IMR-90 (cell line): ENCODE data around the gene ARPP21. TPM values are rescaled to one million over a fixed set of nuclear protein-coding genes. Genes with fewer than 3 reads are reported as not detected.

Experiments used
- ATAC-seq: fragments of 200-7000 bp; cut with Tn5 transposase; 2 replicates; pipeline ENCODE4 v1.9.1; 2020; ENCODE audit warnings: low read depth, mild to moderate bottlenecking, moderate library complexity
- BruUV-seq: library from RNA; stranded (reverse); fragments of 400-500 nt; replicated peaks from 2 replicates; lab custom pipeline; 2021; lab: Mats Ljungman, UMichigan
- CTCF ChIA-PET: fragments of 300-600 bp; formaldehyde crosslinking; extraction: SDS; loops from one replicate; lab custom pipeline; 2021; ENCODE audit warnings: antibody characterized with exemption; lab: Yijun Ruan, JAX
- POLR2A ChIA-PET: fragments of 300-600 bp; sonication (Branson Sonifier 250); formaldehyde crosslinking; loops from one replicate; lab custom pipeline; 2022; ENCODE audit warnings: antibody characterized with exemption; ENCODE audit not compliant: unreplicated experiment; lab: Charles Lee
- DNase-seq: peaks from one replicate; pipeline ENCODE4 v3.0.0; 2013
- H2AFZ ChIP-seq: replicated peaks from 2 replicates; pipeline ENCODE3; 2013; ENCODE audit warnings: low read length, mild to moderate bottlenecking; ENCODE audit not compliant: poor library complexity
- H2AK5ac ChIP-seq: 2 replicates; pipeline ENCODE4 v1.6.1; 2013; ENCODE audit warnings: low read depth, low read length, inconsistent platforms
- H2AK9ac ChIP-seq: replicated peaks from 2 replicates; pipeline ENCODE3; 2013; ENCODE audit warnings: mild to moderate bottlenecking, low read depth, low read length, moderate library complexity; ENCODE audit not compliant: poor library complexity
- H2BK120ac ChIP-seq: 2 replicates; pipeline ENCODE4 v1.6.1; 2013; ENCODE audit warnings: low read depth, low read length, inconsistent platforms
- H2BK15ac ChIP-seq: 3 replicates; pipeline ENCODE4 v1.6.1; 2013; ENCODE audit warnings: low read depth, low read length, inconsistent platforms
- H2BK20ac ChIP-seq: 2 replicates; pipeline ENCODE4 v1.6.1; 2013; ENCODE audit warnings: low read depth, mild to moderate bottlenecking, inconsistent platforms, low read length, moderate library complexity
- H2BK5ac ChIP-seq: 2 replicates; pipeline ENCODE4 v1.6.1; 2013; ENCODE audit warnings: mild to moderate bottlenecking, low read depth, low read length, inconsistent platforms; ENCODE audit not compliant: poor library complexity, severe bottlenecking
- H3K14ac ChIP-seq: replicated peaks from 2 replicates; pipeline ENCODE4 v1.6.1; 2013; ENCODE audit warnings: low read depth, low read length, inconsistent platforms
- H3K18ac ChIP-seq: 2 replicates; pipeline ENCODE4 v1.6.1; 2013; ENCODE audit warnings: low read depth, low read length, control low read depth
- H3K23ac ChIP-seq: 2 replicates; pipeline ENCODE4 v1.6.1; 2013; ENCODE audit warnings: low read depth, low read length, inconsistent platforms
- H3K27ac ChIP-seq: 2 replicates; pipeline ENCODE4 v1.5.1; 2013; ENCODE audit warnings: mild to moderate bottlenecking, control low read depth, low read length; ENCODE audit not compliant: insufficient read depth
- H3K27me3 ChIP-seq: 2 replicates; pipeline ENCODE4 v1.6.1; 2013; ENCODE audit warnings: low read length; ENCODE audit not compliant: control insufficient read depth, insufficient read depth
- H3K36me3 ChIP-seq: 2 replicates; pipeline ENCODE4 v1.6.1; 2013; ENCODE audit warnings: low read length, mixed read lengths; ENCODE audit not compliant: control insufficient read depth, insufficient read depth
- H3K4ac ChIP-seq: 2 replicates; pipeline ENCODE4 v1.6.1; 2013; ENCODE audit warnings: low read depth, low read length, inconsistent platforms
- H3K4me1 ChIP-seq: 2 replicates; pipeline ENCODE4 v1.6.1; 2013; ENCODE audit warnings: low read length, mixed read lengths; ENCODE audit not compliant: control insufficient read depth, insufficient read depth
- H3K4me2 ChIP-seq: 2 replicates; pipeline ENCODE4 v1.6.1; 2013; ENCODE audit warnings: low read depth, mild to moderate bottlenecking, control low read depth, low read length, moderate library complexity
- H3K4me3 ChIP-seq: 2 replicates; pipeline ENCODE4 v1.5.1; 2013; ENCODE audit warnings: low read depth, mild to moderate bottlenecking, control low read depth, low read length, moderate library complexity; ENCODE audit not compliant: insufficient read depth
- H3K56ac ChIP-seq: 2 replicates; pipeline ENCODE4 v1.6.1; 2013; ENCODE audit warnings: low read length, inconsistent platforms; ENCODE audit not compliant: insufficient read depth; ENCODE audit errors: extremely low read depth
- H3K79me1 ChIP-seq, 2 experiments: 2 replicates each; pipeline ENCODE4 v1.6.1; 2013; ENCODE audit warnings: low read length in 2 of 2, inconsistent platforms in 1 of 2, low read depth in 1 of 2
- H3K9ac ChIP-seq: 2 replicates; pipeline ENCODE4 v1.6.1; 2013; ENCODE audit warnings: low read depth, low read length, control low read depth
- H3K9me1 ChIP-seq: 2 replicates; pipeline ENCODE4 v1.6.1; 2013; ENCODE audit warnings: low read length, inconsistent platforms; ENCODE audit not compliant: insufficient read depth
- H3K9me3 ChIP-seq: 2 replicates; pipeline ENCODE4 v1.6.1; 2013; ENCODE audit warnings: low read length; ENCODE audit not compliant: control insufficient read depth, insufficient read depth
- H4K20me1 ChIP-seq: 2 replicates; pipeline ENCODE4 v1.6.1; 2013; ENCODE audit warnings: low read length, inconsistent platforms; ENCODE audit not compliant: insufficient read depth
- H4K5ac ChIP-seq: 2 replicates; pipeline ENCODE4 v1.6.1; 2013; ENCODE audit warnings: mild to moderate bottlenecking, low read depth, low read length, control low read depth
- H4K8ac ChIP-seq, 2 experiments: 2 replicates each; pipeline ENCODE4 v1.6.1; 2013; ENCODE audit warnings: low read depth in 2 of 2, low read length in 2 of 2, control low read depth in 1 of 2, inconsistent platforms in 1 of 2
- H4K91ac ChIP-seq: 2 replicates; pipeline ENCODE4 v1.6.1; 2013; ENCODE audit warnings: low read depth, low read length, inconsistent platforms; ENCODE audit not compliant: insufficient read depth
- MAFK ChIP-seq: IDR thresholded peaks from 2 replicates; pipeline ENCODE4 v1.6.1; 2012; ENCODE audit warnings: low read depth, low read length, improper control_type of control experiment
- MAZ ChIP-seq: IDR thresholded peaks from 2 replicates; pipeline ENCODE4 v1.6.1; 2012; ENCODE audit warnings: low read depth, mild to moderate bottlenecking, low read length, improper control_type of control experiment, moderate library complexity, borderline replicate concordance
- NFE2L2 ChIP-seq: fragments of 150-350 bp; IDR thresholded peaks from 2 replicates; pipeline ENCODE4 v1.6.1; 2016; ENCODE audit warnings: low read depth, mild to moderate bottlenecking, low read length
- POLR2A ChIP-seq: IDR thresholded peaks from 2 replicates; pipeline ENCODE4 v1.6.1; 2012; ENCODE audit warnings: mild to moderate bottlenecking, low read depth, low read length
- RCOR1 ChIP-seq: IDR thresholded peaks from 2 replicates; pipeline ENCODE4 v1.6.1; 2012; ENCODE audit warnings: mild to moderate bottlenecking, low read length, improper control_type of control experiment; ENCODE audit not compliant: insufficient replicate concordance
- WGBS, 2 experiments: methylation state at CpG; one replicate each; pipeline versions ENCODE4 v1.1.5 to v1.1.7; 2013; ENCODE audit warnings: missing lambda C conversion rate in 2 of 2; ENCODE audit not compliant: insufficient read length in 1 of 2; ENCODE audit errors: extremely low coverage in 2 of 2; 5-methylcytosine and 5-hydroxymethylcytosine counted together
- dilution Hi-C: fragments of 300-500 bp; cut with HindIII; formaldehyde crosslinking; loops from one replicate; pipeline ENCODE4 v1.14.3; 2018; ENCODE audit warnings: low sequenced_read_pairs; ENCODE audit not compliant: unreplicated experiment
- in situ Hi-C: fragments of 300-500 bp; cut with MboI; formaldehyde crosslinking; loops from 3 replicates; pipeline ENCODE4 v1.14.3; 2019; ENCODE audit warnings: low sequenced_read_pairs, inconsistent platforms, mixed read lengths
- intact Hi-C: fragments of 100-400 bp; cut with micrococcal nuclease; formaldehyde crosslinking; loops from 2 replicates; pipeline ENCODE4 v1.10.0; 2022
- polyA plus RNA-seq, 3 experiments: library from polyadenylated mRNA; depleted of rRNA; stranded (reverse); fragments of >200 nt; gene quantifications; 2 replicates each; pipeline ENCODE4 v1.2.3, GENCODE V29; 2012; ENCODE audit warnings: low replicate concordance in 1 of 3
- total RNA-seq: library from RNA; depleted of rRNA; stranded (reverse); fragments of >200 nt; gene quantifications from 2 replicates; pipeline ENCODE4 v1.2.3, GENCODE V29; 2012

The ARPP21 gene
- total and polyA plus RNA-seq, 2 of the 4 experiments (the other 2 are of a cell fraction), result not detected

- Histone ChIP-seq H2BK5ac (no peak overlapping the region), H3K36me3 (no peaks in the 10 kb centered on the region), H3K4me1 (no peaks in the 10 kb centered on the region), H2BK120ac (no peak overlapping the region), H2AK9ac (no peak overlapping the region), H2BK15ac (no peak overlapping the region), H3K79me1 (no peaks in the 10 kb centered on the region), H2BK20ac (no peak overlapping the region), H3K23ac (no peak overlapping the region), H3K4me2 (no peak overlapping the region), H3K9me1 (no peaks in the 10 kb centered on the region), H3K9me3 (peaks cover 4% of the 10 kb centered on the region), H2AK5ac (no peak overlapping the region), H3K56ac (no peak overlapping the region), H3K18ac (no peak overlapping the region), H3K4ac (no peak overlapping the region), H3K4me3 (no peak overlapping the region), H3K27ac (no peak overlapping the region), H4K8ac (no peak overlapping the region), H4K91ac (no peak overlapping the region), H2AFZ (no peak overlapping the region), H4K20me1 (no peaks in the 10 kb centered on the region), H4K5ac (no peak overlapping the region), H3K14ac (no peak overlapping the region), H3K27me3 (no peaks in the 10 kb centered on the region), H3K9ac (no peak overlapping the region)
- CTCF ChIA-PET, result no interaction called here
- WGBS, 2 experiments, result no CpG with 5 or more reads among the region's 3 CpGs
- TF ChIP-seq NFE2L2, result no peak
- no peak for TF ChIP-seq POLR2A
- no peak for TF ChIP-seq MAFK
- no peak for TF ChIP-seq MAZ
- no peak for TF ChIP-seq RCOR1
- intact Hi-C loops, result no loop called here
- POLR2A ChIA-PET, result no interaction called here
- dilution Hi-C loops, result no loop called here
- DNase-seq (no peak), ATAC-seq (no peak)
- in situ Hi-C loops, result no loop called here
- no TSS peak for BruUV-seq
These were observed 41.8 kb upstream of the ARPP21 start for GRCh38 chr3:35597490-35597889.
